Measurements from ENCODE around the gene AAR2. TPM values are rescaled to one million over a fixed set of nuclear protein-coding genes. Genes with fewer than 3 reads are reported as not detected.

Gene AAR2
- total RNA-seq, 1 experiment from 2014 or later: 26.1 TPM

- CTCF ChIA-PET: no interaction called here
- intact Hi-C loops (cut with micrococcal nuclease; ENCODE audit: unreplicated experiment): no loop called here
- H3K4me1 ChIP-seq (ENCODE audit: control insufficient read depth, insufficient read depth, low read length): no peaks in the 10 kb centered on the region
These were observed 19.2 kb downstream of the AAR2 start for GRCh38 chr20:36255445-36255844.

GRCh38 chr20:36259177-36260061, 23.1 kb downstream of the AAR2 start:
- Histone ChIP-seq H3K27ac (ENCODE audit: low read length) (no peak overlapping the region), H3K4me3 (ENCODE audit: low read depth in 2 of 2, low read length in 2 of 2) (no peak overlapping the region), H3K9me3 (ENCODE audit: control insufficient read depth, insufficient read depth, low read depth, low read length) (no peaks in the 10 kb centered on the region), H3K4me1 (ENCODE audit: control insufficient read depth, insufficient read depth, low read length) (no peaks in the 10 kb centered on the region), H3K36me3 (ENCODE audit: control insufficient read depth, insufficient read depth, low read length) (no peaks in the 10 kb centered on the region), H3K27me3 (ENCODE audit: control insufficient read depth, insufficient read depth, low read length) (no peaks in the 10 kb centered on the region)
- ATAC-seq (0 out of 2 replicates have a peak, but pooled peaks have one; percentile 24), DNase-seq (ENCODE audit: low read depth, low spot score) (no peak)
- intact Hi-C loops (cut with micrococcal nuclease; ENCODE audit: unreplicated experiment) (no loop called here), in situ Hi-C loops (cut with HindIII; ENCODE audit: low pct_unique_long_range_greater_than_20kb, low sequenced_read_pairs) (no loop called here)
- no TSS peak for BruUV-seq (replicated peaks)
- ChIA-PET CTCF (no interaction called here), POLR2A (interaction anchor here (0.5 kb wide), 1 partner anchor 66 kb away, joined by 4 read pairs; no protein-coding TSS in a partner anchor)
- TF ChIP-seq TCF7L2 (IDR thresholded peaks at IDR 0.05; ENCODE audit: low read depth, low read length) (no peak), POLR2AphosphoS5 (IDR thresholded peaks at IDR 0.05; ENCODE audit: low read depth, low read length) (no peak), SIN3A (IDR thresholded peaks at IDR 0.05; ENCODE audit: borderline replicate concordance, insufficient read depth, low read depth, low read length) (no peak)
- TF ChIP-seq, protein P1, sequence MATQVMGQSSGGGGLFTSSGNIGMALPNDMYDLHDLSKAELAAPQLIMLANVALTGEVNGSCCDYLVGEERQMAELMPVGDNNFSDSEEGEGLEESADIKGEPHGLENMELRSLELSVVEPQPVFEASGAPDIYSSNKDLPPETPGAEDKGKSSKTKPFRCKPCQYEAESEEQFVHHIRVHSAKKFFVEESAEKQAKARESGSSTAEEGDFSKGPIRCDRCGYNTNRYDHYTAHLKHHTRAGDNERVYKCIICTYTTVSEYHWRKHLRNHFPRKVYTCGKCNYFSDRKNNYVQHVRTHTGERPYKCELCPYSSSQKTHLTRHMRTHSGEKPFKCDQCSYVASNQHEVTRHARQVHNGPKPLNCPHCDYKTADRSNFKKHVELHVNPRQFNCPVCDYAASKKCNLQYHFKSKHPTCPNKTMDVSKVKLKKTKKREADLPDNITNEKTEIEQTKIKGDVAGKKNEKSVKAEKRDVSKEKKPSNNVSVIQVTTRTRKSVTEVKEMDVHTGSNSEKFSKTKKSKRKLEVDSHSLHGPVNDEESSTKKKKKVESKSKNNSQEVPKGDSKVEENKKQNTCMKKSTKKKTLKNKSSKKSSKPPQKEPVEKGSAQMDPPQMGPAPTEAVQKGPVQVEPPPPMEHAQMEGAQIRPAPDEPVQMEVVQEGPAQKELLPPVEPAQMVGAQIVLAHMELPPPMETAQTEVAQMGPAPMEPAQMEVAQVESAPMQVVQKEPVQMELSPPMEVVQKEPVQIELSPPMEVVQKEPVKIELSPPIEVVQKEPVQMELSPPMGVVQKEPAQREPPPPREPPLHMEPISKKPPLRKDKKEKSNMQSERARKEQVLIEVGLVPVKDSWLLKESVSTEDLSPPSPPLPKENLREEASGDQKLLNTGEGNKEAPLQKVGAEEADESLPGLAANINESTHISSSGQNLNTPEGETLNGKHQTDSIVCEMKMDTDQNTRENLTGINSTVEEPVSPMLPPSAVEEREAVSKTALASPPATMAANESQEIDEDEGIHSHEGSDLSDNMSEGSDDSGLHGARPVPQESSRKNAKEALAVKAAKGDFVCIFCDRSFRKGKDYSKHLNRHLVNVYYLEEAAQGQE (IDR thresholded peaks at IDR 0.05; ENCODE audit: insufficient read depth in 1 of 2, low read depth in 2 of 2, low read length in 1 of 2): no peak
- TF ChIP-seq, protein P2, sequence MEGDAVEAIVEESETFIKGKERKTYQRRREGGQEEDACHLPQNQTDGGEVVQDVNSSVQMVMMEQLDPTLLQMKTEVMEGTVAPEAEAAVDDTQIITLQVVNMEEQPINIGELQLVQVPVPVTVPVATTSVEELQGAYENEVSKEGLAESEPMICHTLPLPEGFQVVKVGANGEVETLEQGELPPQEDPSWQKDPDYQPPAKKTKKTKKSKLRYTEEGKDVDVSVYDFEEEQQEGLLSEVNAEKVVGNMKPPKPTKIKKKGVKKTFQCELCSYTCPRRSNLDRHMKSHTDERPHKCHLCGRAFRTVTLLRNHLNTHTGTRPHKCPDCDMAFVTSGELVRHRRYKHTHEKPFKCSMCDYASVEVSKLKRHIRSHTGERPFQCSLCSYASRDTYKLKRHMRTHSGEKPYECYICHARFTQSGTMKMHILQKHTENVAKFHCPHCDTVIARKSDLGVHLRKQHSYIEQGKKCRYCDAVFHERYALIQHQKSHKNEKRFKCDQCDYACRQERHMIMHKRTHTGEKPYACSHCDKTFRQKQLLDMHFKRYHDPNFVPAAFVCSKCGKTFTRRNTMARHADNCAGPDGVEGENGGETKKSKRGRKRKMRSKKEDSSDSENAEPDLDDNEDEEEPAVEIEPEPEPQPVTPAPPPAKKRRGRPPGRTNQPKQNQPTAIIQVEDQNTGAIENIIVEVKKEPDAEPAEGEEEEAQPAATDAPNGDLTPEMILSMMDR (IDR thresholded peaks at IDR 0.05): no peak

More at GRCh38 chr20:36255445-36255844, 19.2 kb downstream of the AAR2 start:
- POLR2A ChIA-PET: no interaction called here
- no peak overlapping the region for H3K27ac ChIP-seq (ENCODE audit: low read length)
- no peak overlapping the region for H3K4me3 ChIP-seq (ENCODE audit: low read depth in 2 of 2, low read length in 2 of 2)
- ATAC-seq (no peak), DNase-seq (ENCODE audit: low read depth, low spot score) (no peak)
- no TSS peak for BruUV-seq (replicated peaks)
- in situ Hi-C loops (cut with HindIII; ENCODE audit: low pct_unique_long_range_greater_than_20kb, low sequenced_read_pairs): no loop called here
- H3K36me3 ChIP-seq (ENCODE audit: control insufficient read depth, insufficient read depth, low read length): no peaks in the 10 kb centered on the region; the same call in 1 of the 2 replicates
- TF ChIP-seq POLR2AphosphoS5 (IDR thresholded peaks at IDR 0.05; ENCODE audit: low read depth, low read length) (no peak), TCF7L2 (IDR thresholded peaks at IDR 0.05; ENCODE audit: low read depth, low read length) (no peak), SIN3A (IDR thresholded peaks at IDR 0.05; ENCODE audit: borderline replicate concordance, insufficient read depth, low read depth, low read length) (no peak)
- TF ChIP-seq, protein P1 (IDR thresholded peaks at IDR 0.05; ENCODE audit: insufficient read depth in 1 of 2, low read depth in 2 of 2, low read length in 1 of 2): no peak
- TF ChIP-seq, protein P2 (IDR thresholded peaks at IDR 0.05): no peak
- H3K27me3 ChIP-seq (ENCODE audit: control insufficient read depth, insufficient read depth, low read length): no peaks in the 10 kb centered on the region
- no peaks in the 10 kb centered on the region for H3K9me3 ChIP-seq (ENCODE audit: control insufficient read depth, insufficient read depth, low read depth, low read length)

Measured in Panc1 (cell line).